Natural killer cell (primary cell): Measurements from ENCODE around the gene SFMBT1. TPM values are rescaled to one million over a fixed set of nuclear protein-coding genes. Genes with fewer than 3 reads are reported as not detected.

Experiments
- ATAC-seq, 3 donors: fragments of 150-1000 bp in 2 of 3; fragments of 200-7000 bp in 1 of 3; cut with Tn5 transposase; 1 replicate in 1 of 3; 2 replicates in 2 of 3; pipeline ENCODE4 v1.10.0; 2021; ENCODE audit warnings: mild to moderate bottlenecking in 2 of 3, moderate library complexity in 2 of 3
- DNase-seq, 2 donors: peaks; one replicate each; pipeline versions ENCODE4 v3.0.0 to v3.0.0-alpha.2; 2013 to 2021; ENCODE audit warnings: mixed read lengths in 1 of 2
- H3K27ac ChIP-seq: one replicate; pipeline ENCODE4 v1.5.1; 2013; ENCODE audit warnings: mild to moderate bottlenecking, low read length
- H3K27me3 ChIP-seq: one replicate; pipeline ENCODE4 v1.6.1; 2013; ENCODE audit warnings: low read length; ENCODE audit not compliant: control insufficient read depth, insufficient read depth
- H3K36me3 ChIP-seq: one replicate; pipeline ENCODE4 v1.6.1; 2013; ENCODE audit warnings: low read length; ENCODE audit not compliant: control insufficient read depth, insufficient read depth
- H3K4me1 ChIP-seq: one replicate; pipeline ENCODE4 v1.6.1; 2013; ENCODE audit warnings: low read length; ENCODE audit not compliant: control insufficient read depth, insufficient read depth
- H3K4me3 ChIP-seq: one replicate; pipeline ENCODE4 v1.5.1; 2013; ENCODE audit warnings: low read length
- H3K9me3 ChIP-seq: one replicate; pipeline ENCODE4 v1.6.1; 2013; ENCODE audit warnings: low read length; ENCODE audit not compliant: control insufficient read depth, insufficient read depth
- H3K27ac Mint-ChIP-seq, 2 donors: one replicate each; pipeline ENCODE4 v1.8.0; 2022; ENCODE audit warnings: mild to moderate bottlenecking in 2 of 2, mixed read lengths in 2 of 2, moderate library complexity in 1 of 2
- H3K27me3 Mint-ChIP-seq, 2 donors: one replicate each; pipeline ENCODE4 v1.8.0; 2022; ENCODE audit warnings: low read depth in 2 of 2, mixed read lengths in 2 of 2
- H3K36me3 Mint-ChIP-seq: one replicate; pipeline ENCODE4 v1.8.0; 2022; ENCODE audit warnings: mixed read lengths
- H3K4me1 Mint-ChIP-seq, 2 donors: one replicate each; pipeline ENCODE4 v1.8.0; 2022; ENCODE audit warnings: mixed read lengths in 2 of 2
- H3K4me3 Mint-ChIP-seq: one replicate; pipeline ENCODE4 v1.8.0; 2022; ENCODE audit warnings: mild to moderate bottlenecking, moderate library complexity, mixed read lengths
- H3K9me3 Mint-ChIP-seq, 2 donors: one replicate each; pipeline ENCODE4 v1.8.0; 2022; ENCODE audit warnings: mixed read lengths in 2 of 2
- WGBS: methylation state at CpG from one replicate; pipeline ENCODE4 v1.1.7; 2013; ENCODE audit warnings: missing lambda C conversion rate; ENCODE audit not compliant: insufficient coverage; 5-methylcytosine and 5-hydroxymethylcytosine counted together
- intact Hi-C: fragments of 100-400 bp; cut with micrococcal nuclease; formaldehyde crosslinking; loops from one replicate; pipeline ENCODE4 v1.14.2; 2022
- total RNA-seq, 4 donors: library from RNA; stranded (reverse); fragments of 120-200 nt in 1 of 4; gene quantifications; one replicate each; pipeline versions ENCODE4 v1.2.3 to v1.2.4, GENCODE V29; 2013 to 2022
- TF ChIP-seq, protein P1 (sequence below): fragments of 200-600 bp; IDR thresholded peaks from one replicate; pipeline ENCODE4 v1.8.0; 2022; ENCODE audit warnings: antibody characterized with exemption

SFMBT1 gene
- total RNA-seq, 3 donors from 2014 or later (not counting 1 experiment from before 2014, with no cell fraction given), result 20.2 to 22.3 (median 22.2) TPM

DNA sequence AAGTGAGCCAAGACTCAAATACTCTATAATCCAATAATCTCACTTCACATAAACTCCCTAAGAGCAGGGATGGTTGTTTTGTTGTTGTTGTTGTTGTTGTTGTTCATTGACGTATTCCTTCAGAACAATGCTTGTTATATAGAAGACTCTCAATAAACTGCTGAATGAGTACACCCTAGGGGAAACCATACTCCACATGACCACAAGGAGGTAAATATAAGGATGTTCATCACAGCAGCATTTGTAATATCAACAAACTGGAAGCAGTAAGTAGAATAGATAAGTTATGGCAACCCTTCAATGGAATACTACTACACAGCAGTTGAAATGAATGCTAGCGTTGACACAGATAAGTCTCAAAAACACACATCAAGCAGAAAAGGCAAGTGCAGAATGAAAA lies 86.1 kb downstream of the SFMBT1 start:
- WGBS, result 86% methylated on average over 1 of the region's 2 CpGs
- no peak overlapping the region for H3K4me3 ChIP-seq
- no peaks in the 10 kb centered on the region for H3K9me3 ChIP-seq
- no peak overlapping the region for H3K27ac ChIP-seq
- H3K4me1 ChIP-seq, result no peaks in the 10 kb centered on the region
- Mint-ChIP-seq H3K27ac (no peak overlapping the region), H3K9me3 (no peaks in the 10 kb centered on the region), H3K27me3 (no peaks in the 10 kb centered on the region), H3K36me3 (no peaks in the 10 kb centered on the region), H3K4me3 (no peak overlapping the region), H3K4me1 (peaks cover 18 to 30% of the 10 kb centered on the region in 2 donors)
- TF ChIP-seq, protein P1, sequence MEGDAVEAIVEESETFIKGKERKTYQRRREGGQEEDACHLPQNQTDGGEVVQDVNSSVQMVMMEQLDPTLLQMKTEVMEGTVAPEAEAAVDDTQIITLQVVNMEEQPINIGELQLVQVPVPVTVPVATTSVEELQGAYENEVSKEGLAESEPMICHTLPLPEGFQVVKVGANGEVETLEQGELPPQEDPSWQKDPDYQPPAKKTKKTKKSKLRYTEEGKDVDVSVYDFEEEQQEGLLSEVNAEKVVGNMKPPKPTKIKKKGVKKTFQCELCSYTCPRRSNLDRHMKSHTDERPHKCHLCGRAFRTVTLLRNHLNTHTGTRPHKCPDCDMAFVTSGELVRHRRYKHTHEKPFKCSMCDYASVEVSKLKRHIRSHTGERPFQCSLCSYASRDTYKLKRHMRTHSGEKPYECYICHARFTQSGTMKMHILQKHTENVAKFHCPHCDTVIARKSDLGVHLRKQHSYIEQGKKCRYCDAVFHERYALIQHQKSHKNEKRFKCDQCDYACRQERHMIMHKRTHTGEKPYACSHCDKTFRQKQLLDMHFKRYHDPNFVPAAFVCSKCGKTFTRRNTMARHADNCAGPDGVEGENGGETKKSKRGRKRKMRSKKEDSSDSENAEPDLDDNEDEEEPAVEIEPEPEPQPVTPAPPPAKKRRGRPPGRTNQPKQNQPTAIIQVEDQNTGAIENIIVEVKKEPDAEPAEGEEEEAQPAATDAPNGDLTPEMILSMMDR, result no peak
- ATAC-seq (no peak), DNase-seq (no peak)
- no peaks in the 10 kb centered on the region for H3K27me3 ChIP-seq
- intact Hi-C loops, result no loop called here
- no peaks in the 10 kb centered on the region for H3K36me3 ChIP-seq

DNA sequence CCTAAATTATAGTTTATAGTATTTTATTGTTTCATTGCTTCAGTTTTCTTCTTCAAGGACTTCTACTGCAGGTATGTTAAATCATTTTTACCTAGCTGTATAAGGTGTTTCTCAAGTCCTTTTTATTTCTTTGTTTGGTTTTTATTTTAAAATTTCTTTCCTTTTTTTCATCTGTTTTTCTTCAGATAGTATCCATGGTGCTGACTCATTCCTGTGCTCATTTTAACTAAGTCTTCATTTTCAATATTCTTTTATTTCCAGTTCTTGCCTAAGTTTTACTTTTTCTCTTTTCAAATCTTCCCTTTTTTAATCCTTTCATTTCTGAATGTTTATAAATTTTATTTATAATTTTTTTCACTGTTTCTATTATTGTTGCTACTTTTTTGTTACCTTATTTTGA lies 106.3 kb downstream of the SFMBT1 start:
- Histone ChIP-seq H3K9me3 (no peaks in the 10 kb centered on the region), H3K36me3 (peaks cover 6% of the 10 kb centered on the region), H3K4me1 (no peaks in the 10 kb centered on the region), H3K27ac (no peak overlapping the region), H3K27me3 (no peaks in the 10 kb centered on the region), H3K4me3 (no peak overlapping the region)
- DNase-seq (no peak), ATAC-seq (no peak)
- H3K4me1 Mint-ChIP-seq, result peaks cover 5 to 12% of the 10 kb centered on the region in 2 donors
- no peak overlapping the region for H3K27ac Mint-ChIP-seq
- H3K9me3 Mint-ChIP-seq, result no peaks in the 10 kb centered on the region
- H3K36me3 Mint-ChIP-seq, result no peaks in the 10 kb centered on the region
- no peak overlapping the region for H3K4me3 Mint-ChIP-seq
- TF ChIP-seq, protein P1, result no peak
- no peaks in the 10 kb centered on the region for H3K27me3 Mint-ChIP-seq
- intact Hi-C loops, result loop anchor here (10.0 kb wide), 1 partner anchor 95 kb away; no protein-coding TSS in a partner anchor

DNA sequence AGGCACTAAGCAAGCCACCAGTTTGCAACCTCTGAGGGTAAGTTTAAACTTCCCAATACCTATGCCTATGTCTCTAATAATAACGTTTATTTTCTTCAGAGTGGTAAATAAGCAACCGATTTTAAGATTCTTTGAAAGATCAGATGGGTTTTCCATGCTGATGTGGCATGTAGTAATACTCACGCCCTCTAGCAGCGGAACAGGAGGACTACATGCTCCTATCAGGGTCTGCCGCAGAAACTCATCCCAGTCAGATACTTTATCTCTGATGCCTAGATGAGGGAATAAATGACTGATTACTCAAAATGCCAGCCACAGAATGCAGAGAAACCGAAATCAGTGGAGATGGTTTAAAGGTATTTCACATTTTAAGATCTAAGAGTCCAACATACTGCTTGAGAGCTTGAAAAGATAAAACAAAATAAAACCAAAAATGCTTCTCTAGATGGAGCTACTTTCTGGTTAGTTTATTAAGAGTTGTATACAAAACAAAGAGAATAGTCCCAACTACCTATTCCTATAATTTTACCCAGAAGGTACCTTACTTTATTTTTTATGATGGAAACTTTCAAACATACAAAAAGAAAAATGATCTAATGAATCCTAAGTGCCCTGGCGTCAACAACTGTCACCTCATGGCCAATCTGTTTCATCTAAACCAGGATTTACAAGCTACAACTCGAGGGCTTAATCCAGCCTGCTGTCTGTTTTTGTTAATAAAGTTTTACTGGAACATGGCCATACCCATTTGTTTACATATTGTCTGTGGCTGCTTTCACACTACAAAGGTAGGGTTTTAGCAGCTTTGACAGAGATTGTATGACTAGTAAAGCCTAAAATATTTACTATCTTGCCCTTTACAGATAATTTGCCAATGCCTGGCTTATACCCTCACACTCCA lies 111.0 kb downstream of the SFMBT1 start:
- peak overlapping the region in 1 of 2 donors; percentile 45 for H3K27ac Mint-ChIP-seq
- Histone ChIP-seq H3K4me1 (no peaks in the 10 kb centered on the region), H3K36me3 (peaks cover 3% of the 10 kb centered on the region), H3K9me3 (no peaks in the 10 kb centered on the region), H3K27ac (no peak overlapping the region), H3K27me3 (no peaks in the 10 kb centered on the region), H3K4me3 (no peak overlapping the region)
- intact Hi-C loops, result loop anchor here (1.0 to 10.0 kb wide), 3 partner anchors 90 to 193 kb away; no protein-coding TSS in a partner anchor
- no peak overlapping the region for H3K4me3 Mint-ChIP-seq
- TF ChIP-seq, protein P1, result peak; percentile 84
- DNase-seq, result peak in 1 of 2 donors; percentile 79
- peak; percentile 81 to 98 (median 94) for ATAC-seq
- peaks cover 7 to 9% of the 10 kb centered on the region in 2 donors for H3K4me1 Mint-ChIP-seq
- no peaks in the 10 kb centered on the region for H3K36me3 Mint-ChIP-seq
- H3K9me3 Mint-ChIP-seq, result no peaks in the 10 kb centered on the region
- H3K27me3 Mint-ChIP-seq, result no peaks in the 10 kb centered on the region
- 36% methylated on average over 4 of the region's 8 CpGs for WGBS
